GM12878 (cell line): ENCODE results near the gene CAPN14. TPM values are rescaled to one million over a fixed set of nuclear protein-coding genes. Genes with fewer than 3 reads are reported as not detected.

Experiments used
- ATAC-seq: fragments of 200-7000 bp; cut with Tn5 transposase; 3 replicates; pipeline ENCODE4 v1.9.1; 2020; ENCODE audit warnings: mild to moderate bottlenecking, moderate library complexity
- BruUV-seq: library from RNA; stranded (reverse); fragments of 400-500 nt; replicated peaks from 2 replicates; lab custom pipeline; 2021; lab: Mats Ljungman, UMichigan
- CTCF ChIA-PET: fragments of 300-600 bp; sonication (Branson Sonifier 250); formaldehyde crosslinking; extraction: SDS; loops from one replicate; lab custom pipeline; 2021; ENCODE audit warnings: inconsistent platforms; lab: Yijun Ruan, JAX
- POLR2A ChIA-PET: fragments of 350-600 bp; formaldehyde crosslinking; extraction: SDS; loops from one replicate; lab custom pipeline; 2021; ENCODE audit warnings: inconsistent platforms; lab: Charles Lee
- RAD21 ChIA-PET: fragments of 300-600 bp; sonication (Branson Sonifier 250); formaldehyde crosslinking; loops from one replicate; lab custom pipeline; 2023; ENCODE audit warnings: antibody characterized with exemption; ENCODE audit not compliant: unreplicated experiment; lab: Charles Lee
- SMC1A ChIA-PET: fragments of 300-600 bp; sonication (Branson Sonifier 250); formaldehyde crosslinking; loops from one replicate; lab custom pipeline; 2023; ENCODE audit not compliant: unreplicated experiment, uncharacterized antibody; lab: Charles Lee
- DNase-seq: peaks from one replicate; pipeline ENCODE4 v3.0.0-alpha.2; 2011; ENCODE audit warnings: low read depth, low spot score
- FAIRE-seq: peaks from 3 replicates; lab custom pipeline; 2011; peaks lifted over from hg19 to GRCh38; lab: Jason Lieb, UNC
- H2AFZ ChIP-seq: 2 replicates; pipeline ENCODE4 v1.6.0; 2011; ENCODE audit warnings: low read depth, low read length, control low read depth; ENCODE audit not compliant: control insufficient read depth
- H3K27ac ChIP-seq: 2 replicates; pipeline ENCODE4 v1.5.1; 2011; ENCODE audit warnings: control low read depth; ENCODE audit not compliant: control insufficient read depth, insufficient read depth
- H3K27me3 ChIP-seq, 2 experiments: replicated peaks in 1 of 2; 2 replicates each; pipeline versions ENCODE4 v1.6.0 to v1.6.1; 2011; ENCODE audit warnings: low read length in 1 of 2; ENCODE audit not compliant: control insufficient read depth in 2 of 2, insufficient read depth in 2 of 2
- H3K36me3 ChIP-seq, 2 experiments: 2 replicates each; pipeline ENCODE4 v1.5.1; 2011; ENCODE audit warnings: low read length in 1 of 2; ENCODE audit not compliant: control insufficient read depth in 2 of 2, insufficient read depth in 2 of 2
- H3K4me1 ChIP-seq: 2 replicates; pipeline ENCODE4 v1.6.1; 2011; ENCODE audit warnings: mild to moderate bottlenecking, low read length, moderate library complexity, mixed read lengths; ENCODE audit not compliant: control insufficient read depth, insufficient read depth
- H3K4me2 ChIP-seq: 2 replicates; pipeline ENCODE4 v1.6.0; 2011; ENCODE audit warnings: control low read depth; ENCODE audit not compliant: control insufficient read depth, insufficient read depth
- H3K4me3 ChIP-seq: fragments of 200-600 bp; sonication (generic); 2 replicates; pipeline ENCODE4 v1.5.1; 2016
- H3K79me2 ChIP-seq: 2 replicates; pipeline ENCODE4 v1.6.0; 2011; ENCODE audit warnings: low read length; ENCODE audit not compliant: control insufficient read depth, insufficient read depth
- H3K9ac ChIP-seq: 2 replicates; pipeline ENCODE4 v1.8.0; 2011; ENCODE audit warnings: low read length, control low read depth, mixed read lengths; ENCODE audit not compliant: control insufficient read depth, insufficient read depth
- H3K9me3 ChIP-seq: replicated peaks from 3 replicates; pipeline ENCODE4 v1.5.1; 2011; ENCODE audit warnings: mild to moderate bottlenecking, low read length; ENCODE audit not compliant: control insufficient read depth, insufficient read depth
- H4K20me1 ChIP-seq: 2 replicates; pipeline ENCODE4 v1.6.0; 2011; ENCODE audit not compliant: control insufficient read depth, insufficient read depth
- ATF2 ChIP-seq: IDR thresholded peaks from 2 replicates; pipeline ENCODE4 v1.6.1; 2012; ENCODE audit warnings: low read length, inconsistent platforms
- BHLHE40 ChIP-seq, 2 experiments: fragments of 450-650 bp in 1 of 2; IDR thresholded peaks; 2 replicates each; pipeline ENCODE4 v1.6.1; 2011 to 2017; ENCODE audit warnings: low read depth in 2 of 2, borderline replicate concordance in 1 of 2, improper control_type of control experiment in 1 of 2, low read length in 1 of 2, mild to moderate bottlenecking in 1 of 2
- CBFB ChIP-seq: IDR thresholded peaks from 2 replicates; pipeline ENCODE4 v1.6.1; 2016; ENCODE audit warnings: antibody characterized with exemption, low read depth
- MLLT1 ChIP-seq: fragments of 450-650 bp; IDR thresholded peaks from 2 replicates; pipeline ENCODE4 v1.6.1; 2016; ENCODE audit warnings: mild to moderate bottlenecking
- NR2C1 ChIP-seq: fragments of 450-650 bp; IDR thresholded peaks from 2 replicates; pipeline ENCODE4 v1.6.1; 2017; ENCODE audit warnings: antibody characterized with exemption, mild to moderate bottlenecking, moderate library complexity
- PAX8 ChIP-seq: fragments of 450-650 bp; IDR thresholded peaks from 2 replicates; pipeline ENCODE4 v1.6.1; 2017; ENCODE audit warnings: mild to moderate bottlenecking, moderate library complexity
- POLR2AphosphoS5 ChIP-seq: IDR thresholded peaks from 2 replicates; pipeline ENCODE4 v1.6.1; 2011; ENCODE audit warnings: mild to moderate bottlenecking, low read length, inconsistent platforms
- WGBS: methylation state at CpG from one replicate; pipeline ENCODE4 v1.1.6; 2016; ENCODE audit warnings: low lambda C conversion rate; ENCODE audit not compliant: insufficient replicate concordance, insufficient coverage; ENCODE audit errors: missing lambda C conversion rate; 5-methylcytosine and 5-hydroxymethylcytosine counted together
- in situ Hi-C: fragments of 300-500 bp; cut with MboI; formaldehyde crosslinking; loops from 9 replicates; pipeline ENCODE4 v1.14.3; 2018; ENCODE audit warnings: mixed read lengths
- intact Hi-C: fragments of 100-400 bp; cut with micrococcal nuclease; formaldehyde crosslinking; loops from one replicate; pipeline ENCODE4 v1.14.2; 2022; ENCODE audit not compliant: unreplicated experiment
- polyA plus RNA-seq, 11 experiments: library from polyadenylated mRNA; depleted of rRNA in 4 of 11; unstranded in 6 of 11; stranded (reverse) in 5 of 11; fragments of >200 nt; fragmentation: Nextera tagmentation in 4 of 11; fragmentation: Illumina TruSeq in 1 of 11; extraction: Ambion mirVana in 4 of 11; extraction: Trizol in 1 of 11; gene quantifications; 1 replicate in 1 of 11; 2 replicates in 10 of 11; pipeline versions ENCODE4 v1.2.1 to v1.2.3, GENCODE V29; 2011 to 2016; ENCODE audit warnings: inconsistent platforms in 2 of 11, missing spikeins in 2 of 11, low read depth in 1 of 11
- total RNA-seq, 4 experiments: library from RNA; depleted of rRNA in 3 of 4; stranded (reverse); fragments of >200 nt in 3 of 4; fragmentation: Illumina TruSeq in 1 of 4; extraction: Trizol in 1 of 4; gene quantifications; 2 replicates each; pipeline versions ENCODE4 v1.2.1 to v1.2.3, GENCODE V29; 2013 to 2021

CAPN14 gene
- total and polyA plus RNA-seq, 10 of the 15 experiments (the other 5 are each of a cell fraction or from before 2014, with no cell fraction given) = 0.08 to 1.5 (median 1.1) TPM

GRCh38 chr2:31234683-31235503 is 17.6 kb upstream of the CAPN14 start:
- H2AFZ ChIP-seq = no peak overlapping the region
- intact Hi-C loops = no loop called here

More at GRCh38 chr2:31234683-31235503, 17.6 kb upstream of the CAPN14 start:
- H3K4me1 ChIP-seq = no peaks in the 10 kb centered on the region; the same call in 1 of the 2 replicates
- 12% methylated on average over 17 of the region's 17 CpGs for WGBS
- in situ Hi-C loops = no loop called here
- no peak overlapping the region for H3K27ac ChIP-seq
- SMC1A ChIA-PET = interaction anchor here (0.7 to 5.1 kb wide), 5 partner anchors 16 to 99 kb away, joined by 3 to 30 read pairs (median 3); no protein-coding TSS in a partner anchor
- POLR2A ChIA-PET = interaction anchor here (0.8 kb wide), 1 partner anchor 21 kb away, joined by 3 read pairs; no protein-coding TSS in a partner anchor
- H3K79me2 ChIP-seq = no peaks in the 10 kb centered on the region
- RAD21 ChIA-PET = interaction anchor here (0.8 to 5.3 kb wide), 5 partner anchors 13 to 523 kb away, joined by 3 to 35 read pairs (median 4); no protein-coding TSS in a partner anchor
- H3K4me2 ChIP-seq = no peak overlapping the region
- no TSS peak for BruUV-seq
- CTCF ChIA-PET = interaction anchor here (0.8 to 7.4 kb wide), 4 partner anchors 21 to 524 kb away, joined by 3 to 68 read pairs (median 34); no protein-coding TSS in a partner anchor
- H3K27me3 ChIP-seq = no peaks in the 10 kb centered on the region
- H3K9me3 ChIP-seq = no peaks in the 10 kb centered on the region; the same call in 2 of the 3 replicates
- DNase-seq (no peak), FAIRE-seq (no peak), ATAC-seq (no peak)
- no peaks in the 10 kb centered on the region for H4K20me1 ChIP-seq
- H3K4me3 ChIP-seq = peak overlapping the region; percentile 48; the same call in 1 of the 2 replicates
- H3K36me3 ChIP-seq = no peaks in the 10 kb centered on the region
- H3K9ac ChIP-seq = no peak overlapping the region
- TF ChIP-seq PAX8 = no peak
- TF ChIP-seq ATF2 = no peak
- TF ChIP-seq MLLT1 = peak; percentile 52; the same call in 1 of the 2 replicates
- no peak for TF ChIP-seq POLR2AphosphoS5
- TF ChIP-seq BHLHE40 (IDR thresholded peaks at IDR 0.05; ENCODE audit: borderline replicate concordance in 1 of 2, low read depth in 2 of 2, low read length in 1 of 2) = no peak
- no peak for TF ChIP-seq NR2C1
- TF ChIP-seq CBFB = no peak
